A673 (cell line): ENCODE measurements around the gene IFITM1.

Experiments
- CTCF ChIP-seq: fragments of 300-800, 200-600 bp; sonication (generic); conservative IDR thresholded peaks from 2 replicates; pipeline ENCODE4 v1.5.1; 2017; ENCODE audit warnings: low read depth, mild to moderate bottlenecking, antibody characterized with exemption, low read length, moderate library complexity, mixed read lengths
- EZH2 ChIP-seq: fragments of 200-600 bp; sonication (generic); IDR thresholded peaks from 2 replicates; pipeline ENCODE4 v1.6.1; 2017; ENCODE audit warnings: borderline replicate concordance, low read depth, mild to moderate bottlenecking, mixed read lengths, antibody characterized with exemption, low read length; ENCODE audit not compliant: poor library complexity, severe bottlenecking

- TF ChIP-seq CTCF (no peak), EZH2 (no peak)
Observed at GRCh38 chr11:336659-337198, 22.9 kb downstream of the IFITM1 start.
